A549 treated with AZD2906 at 1 μM for 4 hours (cell line): ENCODE results near the gene FGR. TPM values are rescaled to one million over a fixed set of nuclear protein-coding genes. Genes with fewer than 3 reads are reported as not detected.

ENCODE experiments used
- total RNA-seq: library from RNA; stranded (reverse); fragments of 200-300 nt; extraction: Qiagen RNA extraction; gene quantifications from 5 replicates; pipeline ENCODE4 v1.2.3, GENCODE V29; 2022

Gene FGR
- 0.03 to 0.08 TPM (median 0.06 TPM) in 4 of 5 replicates, not detected in the other for total RNA-seq

GRCh38 chr1:27634985-27635367 is at the start of gene FGR:
Gene FGR (minus strand): TSS chr1:27635185. CDS start chr1:27623916, 11,269 bp downstream.

GRCh38 chr1:27671964-27672749 is 37.2 kb upstream of the FGR start, which contains the start of gene IFI6:
Gene IFI6 (minus strand): TSS chr1:27672192. CDS start chr1:27669314, 2,878 bp downstream.

DNA sequence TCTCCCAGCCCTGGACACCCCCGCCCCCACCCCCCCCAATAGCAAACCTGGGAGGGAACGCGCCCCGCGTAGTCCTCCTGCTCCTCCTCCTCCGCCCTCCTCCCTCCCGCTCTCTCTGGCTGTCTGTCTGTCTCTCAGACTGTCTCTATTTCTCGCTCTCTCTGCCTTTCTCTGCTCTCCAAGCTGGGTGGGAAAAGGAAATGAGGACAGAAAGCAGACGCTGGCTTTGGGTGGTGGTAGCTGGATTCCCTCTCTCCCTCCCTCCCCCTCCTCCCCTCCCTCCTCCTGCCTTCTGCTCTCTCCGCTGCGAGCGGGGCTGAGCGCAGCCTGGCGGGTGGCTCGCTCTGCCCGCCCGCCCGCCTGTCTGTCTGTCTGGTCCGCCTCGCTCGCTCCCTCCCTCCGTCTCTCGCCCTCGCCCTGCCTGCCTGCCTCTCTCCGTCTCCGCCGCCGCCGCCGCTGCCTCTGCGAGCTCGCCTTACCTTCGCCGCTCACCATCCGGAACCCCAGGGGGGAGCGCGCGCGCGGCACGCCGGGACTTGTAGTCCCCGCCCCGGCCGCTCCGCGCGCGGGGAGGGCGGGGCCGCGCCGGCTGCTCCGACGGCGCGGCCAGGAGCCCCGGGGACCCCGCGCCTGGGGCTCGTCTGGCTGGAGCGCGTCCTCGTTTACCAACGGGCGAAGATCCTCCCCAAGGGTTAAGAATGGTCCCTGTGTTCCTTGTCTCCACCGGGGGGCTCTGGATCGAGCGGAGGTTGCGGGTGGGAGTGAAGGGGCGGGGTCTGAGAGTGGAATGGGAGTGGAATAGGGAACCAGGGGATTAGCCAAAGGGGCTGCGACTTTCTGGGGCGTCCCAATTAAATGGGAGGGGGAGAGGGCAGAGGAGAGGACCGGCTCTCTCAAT is 31.1 kb downstream of the FGR start, which contains the start of gene AHDC1:
AHDC1 (minus strand) TSS at position 464 of the 898 bp plus-strand sequence. CDS start 52,029 bp downstream, outside the sequence.

Other genes with a start within 250 kb of the FGR start
- gene GPR3, start 242.6 kb downstream of the FGR start, total RNA-seq, result 1.4 to 1.8 TPM (median 1.6 TPM) in 5 replicates
- 47.5 to 55.1 TPM (median 53.3 TPM) in 5 replicates for gene WASF2, start 145.0 kb downstream of the FGR start, total RNA-seq
- gene AHDC1, start 31.0 kb downstream of the FGR start, total RNA-seq, result 19.1 to 26.8 TPM (median 21.5 TPM) in 5 replicates
- 9.9 to 15.4 TPM (median 11.3 TPM) in 5 replicates for gene IFI6, start 37.0 kb upstream of the FGR start, total RNA-seq
- gene FAM76A, start 90.8 kb upstream of the FGR start, total RNA-seq, result 4.4 to 7.8 TPM (median 6.3 TPM) in 5 replicates
- 8.1 to 9.4 TPM (median 8.7 TPM) in 5 replicates for gene STX12, start 138.0 kb upstream of the FGR start, total RNA-seq
- gene PPP1R8, start 195.6 kb upstream of the FGR start, total RNA-seq, result 35.4 to 40.6 TPM (median 38.1 TPM) in 5 replicates
- gene THEMIS2, start 237.4 kb upstream of the FGR start, total RNA-seq, result 0.53 to 0.81 TPM (median 0.62 TPM) in 5 replicates